A673 (cell line): ENCODE results near the gene LGR6. TPM values are rescaled to one million over a fixed set of nuclear protein-coding genes. Genes with fewer than 3 reads are reported as not detected.

Experiments
- BruUV-seq: library from RNA; stranded (reverse); fragments of 400-500 nt; replicated peaks from 2 replicates; lab custom pipeline; 2021; lab: Mats Ljungman, UMichigan
- CTCF ChIA-PET: fragments of 300-600 bp; sonication (Branson Sonifier 250); formaldehyde crosslinking; loops from one replicate; lab custom pipeline; 2022; ENCODE audit warnings: antibody characterized with exemption; lab: Charles Lee
- POLR2A ChIA-PET: fragments of 300-600 bp; sonication (Branson Sonifier 250); formaldehyde crosslinking; loops from one replicate; lab custom pipeline; 2022; ENCODE audit warnings: antibody characterized with exemption; ENCODE audit not compliant: low non-redundant PET; lab: Charles Lee
- DNase-seq: peaks from one replicate; pipeline ENCODE4 v3.0.0-alpha.2; 2015; ENCODE audit warnings: low spot score
- H3K27ac ChIP-seq: fragments of 200-600 bp; sonication (generic); 2 replicates; pipeline ENCODE4 v1.5.1; 2016; ENCODE audit warnings: mixed run types, low read depth, mild to moderate bottlenecking, mixed read lengths, antibody characterized with exemption, low read length; ENCODE audit not compliant: poor library complexity, severe bottlenecking
- H3K27me3 ChIP-seq: fragments of 200-600 bp; sonication (generic); replicated peaks from 2 replicates; pipeline ENCODE4 v1.6.1; 2017; ENCODE audit warnings: mixed run types, low read depth, mild to moderate bottlenecking, mixed read lengths, antibody characterized with exemption, low read length; ENCODE audit not compliant: insufficient read depth, poor library complexity
- H3K36me3 ChIP-seq: fragments of 200-600 bp; sonication (generic); 2 replicates; pipeline ENCODE4 v1.6.1; 2016; ENCODE audit warnings: mixed run types, mild to moderate bottlenecking, mixed read lengths, antibody characterized with exemption, low read length; ENCODE audit not compliant: insufficient read depth, poor library complexity, severe bottlenecking
- H3K4me1 ChIP-seq: fragments of 200-600 bp; sonication (generic); 2 replicates; pipeline ENCODE4 v1.6.1; 2017; ENCODE audit warnings: mixed run types, mild to moderate bottlenecking, mixed read lengths, antibody characterized with exemption, low read length; ENCODE audit not compliant: insufficient read depth, poor library complexity, severe bottlenecking
- H3K4me3 ChIP-seq: fragments of 200-600 bp; sonication (generic); 2 replicates; pipeline ENCODE4 v1.5.1; 2016; ENCODE audit warnings: low read depth, mixed run types, mild to moderate bottlenecking, mixed read lengths, low read length; ENCODE audit not compliant: poor library complexity, severe bottlenecking
- H3K9me3 ChIP-seq: fragments of 200-600 bp; sonication (generic); 2 replicates; pipeline ENCODE4 v1.6.1; 2016; ENCODE audit warnings: mixed run types, low read depth, mild to moderate bottlenecking, mixed read lengths, antibody characterized with exemption, low read length; ENCODE audit not compliant: poor library complexity, severe bottlenecking
- CTCF ChIP-seq: fragments of 300-800, 200-600 bp; sonication (generic); conservative IDR thresholded peaks from 2 replicates; pipeline ENCODE4 v1.5.1; 2017; ENCODE audit warnings: low read depth, mild to moderate bottlenecking, antibody characterized with exemption, low read length, moderate library complexity, mixed read lengths
- EZH2 ChIP-seq: fragments of 200-600 bp; sonication (generic); IDR thresholded peaks from 2 replicates; pipeline ENCODE4 v1.6.1; 2017; ENCODE audit warnings: borderline replicate concordance, low read depth, mild to moderate bottlenecking, mixed read lengths, antibody characterized with exemption, low read length; ENCODE audit not compliant: poor library complexity, severe bottlenecking
- intact Hi-C: fragments of 100-400 bp; cut with micrococcal nuclease; formaldehyde crosslinking; loops from one replicate; pipeline ENCODE4 v1.10.0; 2022; ENCODE audit not compliant: unreplicated experiment
- total RNA-seq: library from RNA; stranded (reverse); gene quantifications from 2 replicates; pipeline ENCODE4 v1.2.3, GENCODE V29; 2021

Gene LGR6
- total RNA-seq, 1 experiment from 2014 or later: not detected

- Histone ChIP-seq H3K27ac (no peak overlapping the region), H3K4me3 (no peak overlapping the region), H3K27me3 (peaks cover 23% of the 10 kb centered on the region), H3K9me3 (no peaks in the 10 kb centered on the region), H3K4me1 (no peaks in the 10 kb centered on the region), H3K36me3 (no peaks in the 10 kb centered on the region)
- no TSS peak for BruUV-seq
- ChIA-PET POLR2A (no interaction called here), CTCF (no interaction called here)
- DNase-seq: no peak
- intact Hi-C loops: no loop called here
- TF ChIP-seq CTCF: no peak
- no peak for TF ChIP-seq EZH2
These were observed 5.7 kb downstream of the LGR6 start for GRCh38 chr1:202199040-202199889.

DNA sequence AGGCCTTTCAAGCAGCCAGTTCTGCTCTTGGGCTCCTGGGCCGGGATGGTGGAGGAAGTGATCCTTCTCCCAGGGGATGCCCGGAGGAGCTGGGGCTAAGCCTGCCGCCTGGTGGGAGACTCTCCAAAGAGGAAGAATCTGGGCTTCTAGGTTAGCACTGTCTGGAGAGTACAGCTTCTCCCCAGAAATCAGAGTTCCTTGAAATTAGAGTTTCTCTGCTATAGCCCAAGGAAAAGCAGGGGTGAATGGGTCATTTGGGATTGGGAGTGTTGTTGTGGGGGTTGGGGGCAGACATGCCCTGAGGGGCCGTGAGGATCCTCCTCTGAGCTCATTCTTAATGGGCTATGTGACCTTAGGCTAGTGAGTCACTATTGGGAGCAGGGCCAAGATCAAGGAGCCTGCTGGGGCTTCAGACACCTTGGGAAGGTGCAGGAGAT lies 6.5 kb downstream of the LGR6 start:
- intact Hi-C loops: no loop called here
- peak; percentile 50 for DNase-seq
- BruUV-seq: no TSS peak
- no peak overlapping the region for H3K4me3 ChIP-seq
- TF ChIP-seq EZH2: no peak
- no peak for TF ChIP-seq CTCF
- POLR2A ChIA-PET: no interaction called here
- H3K27me3 ChIP-seq: peaks cover 15% of the 10 kb centered on the region
- H3K36me3 ChIP-seq: no peaks in the 10 kb centered on the region
- no peaks in the 10 kb centered on the region for H3K4me1 ChIP-seq
- CTCF ChIA-PET: interaction anchor here (0.6 kb wide), 1 partner anchor 301 kb away, joined by 5 read pairs; no protein-coding TSS in a partner anchor
- H3K27ac ChIP-seq: no peak overlapping the region
- no peaks in the 10 kb centered on the region for H3K9me3 ChIP-seq

DNA sequence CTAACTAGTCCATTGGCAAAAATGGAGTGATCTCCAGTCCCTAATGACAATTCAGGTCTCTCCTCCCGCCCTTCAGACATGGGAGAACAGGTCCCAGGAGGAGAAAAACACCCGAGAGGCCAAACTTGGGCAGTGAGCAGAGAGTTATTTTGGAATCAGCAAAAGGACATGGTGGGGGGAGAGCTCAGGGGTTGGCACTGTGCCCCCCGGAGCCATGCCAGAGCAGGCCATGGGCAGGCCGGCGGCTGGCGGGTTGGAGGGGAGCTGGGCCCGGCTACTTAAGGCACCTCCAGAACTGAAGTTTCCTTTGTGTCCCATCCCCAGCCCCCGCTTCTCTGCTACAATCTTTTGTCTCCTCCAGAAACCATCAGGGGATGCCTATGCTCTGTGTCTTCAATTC lies 7.1 kb downstream of the LGR6 start:
- TF ChIP-seq CTCF (no peak), EZH2 (no peak)
- ChIA-PET CTCF (no interaction called here), POLR2A (interaction anchor here (0.6 kb wide), 1 partner anchor 11 kb away, joined by 3 read pairs; no protein-coding TSS in a partner anchor)
- H3K9me3 ChIP-seq: no peaks in the 10 kb centered on the region
- H3K27me3 ChIP-seq: peaks cover 10% of the 10 kb centered on the region
- no peak for DNase-seq
- H3K4me3 ChIP-seq: no peak overlapping the region
- no peaks in the 10 kb centered on the region for H3K4me1 ChIP-seq
- no TSS peak for BruUV-seq
- H3K36me3 ChIP-seq: no peaks in the 10 kb centered on the region
- H3K27ac ChIP-seq: no peak overlapping the region
- intact Hi-C loops: no loop called here
